GM19397 (cell line): ENCODE measurements around the gene NLN.
"Not testable (repeated sequence)": the region's sequence is repeated elsewhere in the genome, so short reads cannot be mapped to it uniquely, and the experiment has no call there.

Experiments
- ATAC-seq: cut with Tn5 transposase; IDR thresholded peaks from one replicate; pipeline ENCODE4 v1.9.1; 2021; ENCODE audit warnings: mild to moderate bottlenecking, moderate library complexity; ENCODE audit not compliant: unreplicated experiment

NLN gene

DNA sequence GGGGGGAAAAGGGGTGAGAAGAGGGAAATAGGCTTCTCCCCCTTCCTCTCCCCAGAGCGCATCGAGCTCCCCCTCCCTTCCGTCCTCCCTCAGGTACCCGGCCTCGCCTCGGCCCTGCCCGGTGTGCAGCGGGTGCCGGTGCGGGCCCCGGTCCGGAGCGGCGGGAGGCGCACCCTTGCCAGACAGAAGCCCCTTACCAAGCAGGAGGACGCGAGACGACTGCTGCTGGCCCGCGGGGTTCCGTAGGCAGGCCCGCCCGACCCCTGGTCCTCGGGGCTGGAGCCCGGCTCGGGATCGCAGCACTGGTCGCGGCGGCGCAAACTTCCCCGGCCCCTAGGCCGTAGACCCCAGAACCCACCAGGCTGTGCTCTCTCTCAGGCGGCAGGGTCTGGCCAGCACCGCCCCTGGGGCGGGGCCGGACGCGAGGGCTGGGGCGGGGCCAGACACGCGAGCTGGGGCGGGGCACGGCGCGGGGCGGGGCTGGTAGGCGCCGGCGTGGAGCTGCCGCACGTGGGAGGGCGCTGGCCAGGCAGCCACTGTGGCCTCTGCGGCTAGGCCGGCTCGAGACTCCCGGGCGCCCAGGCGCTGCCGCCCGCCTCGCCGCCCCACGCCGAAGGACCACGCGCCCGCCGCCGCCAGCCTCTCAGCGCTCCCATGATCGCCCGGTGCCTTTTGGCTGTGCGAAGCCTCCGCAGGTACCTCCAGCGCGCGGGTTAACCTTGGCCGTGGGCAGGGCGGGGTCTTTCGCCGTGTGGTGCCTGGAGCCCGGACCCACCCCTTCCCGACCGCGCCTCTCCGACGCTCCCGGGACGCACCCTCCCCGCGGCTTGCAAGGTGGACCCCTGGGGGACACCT, at the start of gene NLN, which contains the start of gene SGTB:
Gene NLN (plus strand): TSS at position 486 of the 855 bp plus-strand sequence. CDS start 169 bp downstream, at position 655.
Gene SGTB (minus strand): TSS at position 390 of the 855 bp plus-strand sequence. CDS start 1,302 bp downstream, outside the sequence.
- ATAC-seq, result peak; percentile 96

DNA sequence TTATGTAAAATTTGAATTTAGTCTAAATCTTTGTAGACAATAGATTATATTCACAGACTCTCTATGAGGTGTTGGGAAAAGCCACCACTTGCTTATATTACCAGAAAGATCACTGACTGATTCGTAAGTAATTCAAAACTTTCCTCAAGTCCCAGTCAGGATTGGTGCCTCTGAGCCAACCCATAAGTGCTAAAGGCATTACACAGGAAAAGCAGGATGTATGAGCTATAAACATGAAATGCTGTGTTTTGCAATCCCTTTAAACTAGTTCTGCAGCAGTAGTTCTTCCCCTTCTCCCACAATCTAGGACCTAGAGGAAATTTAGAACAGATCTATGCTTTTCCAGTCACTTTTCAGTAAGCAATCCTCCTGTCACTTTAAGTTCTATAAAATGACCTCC, 49.2 kb upstream of the NLN start:
- no peak for ATAC-seq

GRCh38 chr5:65674749-65675148, 47.3 kb upstream of the NLN start:
- no peak for ATAC-seq

DNA sequence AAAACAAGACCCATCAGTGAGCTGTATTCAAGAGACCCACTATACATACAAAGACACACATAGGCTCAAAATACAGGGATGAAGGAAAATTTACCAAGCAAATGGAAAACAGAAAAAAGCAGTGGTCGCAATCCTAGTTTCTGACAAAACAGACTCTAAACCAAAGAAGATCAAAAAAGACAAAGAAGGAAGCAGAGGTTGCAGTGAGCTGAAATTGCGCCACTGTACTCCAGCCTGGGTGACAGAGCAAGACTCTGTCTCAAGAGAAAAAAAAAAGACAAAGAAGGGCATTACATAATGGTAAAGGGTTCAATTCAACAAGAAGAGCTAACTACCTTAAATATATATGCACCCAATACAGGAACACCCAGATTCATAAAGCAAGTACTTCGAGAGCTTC, 45.9 kb upstream of the NLN start:
- ATAC-seq, result not testable (repeated sequence)

- ATAC-seq, result no peak
Observed at GRCh38 chr5:65682148-65682547, 39.9 kb upstream of the NLN start.

DNA sequence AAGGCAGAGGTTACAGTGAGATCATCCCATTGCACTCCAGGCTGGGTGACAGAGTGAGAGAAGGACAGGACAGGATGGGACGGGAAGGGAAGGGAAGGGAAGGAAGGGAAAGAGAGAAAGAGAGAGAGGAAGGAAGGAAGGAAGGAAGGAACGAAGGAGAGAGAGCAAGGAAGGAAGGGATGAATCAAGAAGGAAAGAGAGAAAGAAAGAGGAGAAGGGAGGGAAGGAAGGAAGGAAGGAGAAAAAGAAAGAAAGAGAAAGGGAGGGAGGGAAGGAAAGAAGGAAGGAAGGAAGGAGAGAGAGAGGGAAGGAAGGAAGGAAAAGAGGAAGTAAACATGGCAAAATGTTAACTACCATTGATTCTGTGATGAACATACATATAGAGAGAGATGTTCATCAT, 28.9 kb upstream of the NLN start:
- no peak for ATAC-seq

DNA sequence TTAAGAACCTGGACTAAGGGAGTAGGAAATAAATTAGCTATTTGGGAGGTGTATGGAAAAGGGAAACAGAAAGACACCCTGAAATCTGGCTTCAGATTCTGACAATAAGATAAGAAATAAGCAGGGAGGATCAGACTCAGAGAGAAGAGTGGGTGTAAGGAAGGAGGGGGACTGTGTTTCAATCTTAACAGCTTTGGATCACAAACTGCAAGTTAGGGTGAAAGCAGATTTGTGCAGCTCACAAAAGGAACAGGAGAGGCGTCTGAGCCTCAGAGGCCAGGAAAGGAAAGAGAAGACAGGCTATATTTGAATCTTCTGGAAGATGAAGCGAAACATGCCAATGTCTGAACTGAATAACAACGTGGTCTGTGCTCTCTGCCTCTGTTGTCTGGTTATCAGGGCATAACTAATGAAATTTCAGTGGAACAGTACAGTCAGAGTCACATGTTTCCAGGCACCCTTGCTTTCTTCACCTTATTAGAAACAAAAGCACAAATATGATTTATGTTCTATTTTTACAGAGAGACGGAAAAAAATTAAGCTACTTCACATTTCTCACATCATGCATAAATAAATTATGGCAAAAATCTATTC, 26.7 kb upstream of the NLN start:
- ATAC-seq, result no peak

GRCh38 chr5:65695896-65696295, 26.1 kb upstream of the NLN start:
- ATAC-seq, result no peak

DNA sequence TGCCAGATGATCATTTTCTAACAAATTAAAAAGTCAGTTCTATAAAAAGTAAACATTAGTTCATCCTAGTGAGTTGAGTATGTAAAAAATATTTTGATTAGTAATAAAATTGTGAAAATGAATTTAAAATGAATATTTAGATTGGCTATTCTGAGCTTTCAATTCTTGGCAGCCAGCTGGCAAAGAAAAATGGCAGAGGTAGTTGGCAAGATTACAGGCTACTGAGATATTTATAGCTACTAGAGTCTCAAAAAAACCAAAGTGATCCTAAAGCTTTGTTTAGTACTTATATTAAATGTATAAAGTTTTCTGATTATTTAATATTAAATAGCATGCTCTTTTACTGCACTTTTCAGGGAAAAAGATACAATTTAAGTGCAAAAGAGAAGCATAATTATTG, 25.1 kb upstream of the NLN start:
- no peak for ATAC-seq

DNA sequence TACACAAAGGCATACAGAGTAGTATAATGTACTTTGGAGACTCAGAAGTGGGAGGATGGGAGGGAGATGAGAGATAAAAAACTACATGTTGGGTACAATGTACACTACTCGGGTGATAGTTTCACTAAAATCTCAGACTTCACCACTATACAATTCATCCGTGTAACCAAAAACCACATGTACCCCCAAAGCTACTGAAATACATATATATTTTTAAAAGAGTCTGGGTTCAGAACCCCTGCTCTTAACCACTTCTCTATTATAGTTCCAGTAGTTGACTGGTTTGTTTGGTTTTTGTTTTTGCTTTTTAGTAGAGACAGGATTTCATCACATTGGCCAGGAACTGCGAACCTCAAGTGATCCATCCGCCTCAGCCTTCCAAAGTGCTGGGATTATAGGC, 22.7 kb upstream of the NLN start:
- ATAC-seq, result no peak

DNA sequence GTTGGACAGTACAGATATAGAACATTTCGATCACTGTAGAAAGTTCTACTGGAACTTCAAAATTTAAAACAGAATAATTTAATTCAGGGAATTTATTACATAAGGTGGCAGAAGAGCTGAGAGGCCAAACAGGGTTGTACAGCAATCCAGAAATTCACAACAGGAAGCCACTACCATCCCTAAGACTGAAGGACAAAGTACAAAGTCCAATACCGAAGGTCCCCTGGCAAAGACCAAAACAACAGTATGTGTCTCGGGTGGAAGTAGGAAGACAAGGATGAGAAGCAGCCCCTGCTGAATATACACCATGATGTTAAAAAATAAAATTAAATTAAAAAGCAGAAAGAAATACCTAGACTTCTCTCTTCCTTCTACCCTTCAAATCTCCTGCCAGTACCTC, 20.0 kb upstream of the NLN start:
- no peak for ATAC-seq

DNA sequence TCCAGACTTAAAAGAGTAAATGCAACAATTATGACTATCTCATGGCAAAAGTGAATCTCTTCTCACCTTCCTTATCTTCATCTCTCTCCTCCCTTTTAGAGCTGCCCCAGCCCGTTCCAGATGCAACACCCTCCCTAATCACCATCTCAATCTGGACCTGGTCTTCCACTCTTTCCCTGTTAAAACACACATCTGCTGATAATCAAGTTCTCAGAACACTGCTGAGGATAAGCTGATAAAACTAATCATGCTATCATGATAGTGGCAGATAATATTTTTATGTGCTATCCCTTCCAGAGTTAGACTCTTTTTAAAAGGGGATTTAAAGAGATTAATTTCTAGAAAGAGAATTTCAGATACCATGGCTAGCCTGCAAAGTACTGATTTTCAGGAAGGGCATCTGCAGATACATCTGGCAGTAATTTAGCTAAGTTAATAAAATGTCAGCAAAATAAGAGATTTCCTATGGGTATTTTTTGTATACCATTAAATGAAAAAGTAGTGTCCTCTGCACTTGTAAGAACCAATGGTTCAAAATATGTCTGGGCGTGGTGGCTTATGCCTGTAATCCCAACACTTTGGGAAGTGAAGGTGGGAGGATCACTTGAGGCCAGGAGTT, 17.3 kb upstream of the NLN start:
- no peak for ATAC-seq

- no peak for ATAC-seq
Observed at GRCh38 chr5:65707663-65708062, 14.3 kb upstream of the NLN start.

- ATAC-seq, result no peak
Observed at GRCh38 chr5:65708145-65708544, 13.9 kb upstream of the NLN start.

GRCh38 chr5:65718576-65719310, 3.3 kb upstream of the NLN start:
- no peak for ATAC-seq

GRCh38 chr5:65721050-65721719, 820 bp upstream of the NLN start:
- no peak for ATAC-seq

- ATAC-seq, result no peak
Observed at GRCh38 chr5:65722575-65723403, 784 bp downstream of the NLN start.

DNA sequence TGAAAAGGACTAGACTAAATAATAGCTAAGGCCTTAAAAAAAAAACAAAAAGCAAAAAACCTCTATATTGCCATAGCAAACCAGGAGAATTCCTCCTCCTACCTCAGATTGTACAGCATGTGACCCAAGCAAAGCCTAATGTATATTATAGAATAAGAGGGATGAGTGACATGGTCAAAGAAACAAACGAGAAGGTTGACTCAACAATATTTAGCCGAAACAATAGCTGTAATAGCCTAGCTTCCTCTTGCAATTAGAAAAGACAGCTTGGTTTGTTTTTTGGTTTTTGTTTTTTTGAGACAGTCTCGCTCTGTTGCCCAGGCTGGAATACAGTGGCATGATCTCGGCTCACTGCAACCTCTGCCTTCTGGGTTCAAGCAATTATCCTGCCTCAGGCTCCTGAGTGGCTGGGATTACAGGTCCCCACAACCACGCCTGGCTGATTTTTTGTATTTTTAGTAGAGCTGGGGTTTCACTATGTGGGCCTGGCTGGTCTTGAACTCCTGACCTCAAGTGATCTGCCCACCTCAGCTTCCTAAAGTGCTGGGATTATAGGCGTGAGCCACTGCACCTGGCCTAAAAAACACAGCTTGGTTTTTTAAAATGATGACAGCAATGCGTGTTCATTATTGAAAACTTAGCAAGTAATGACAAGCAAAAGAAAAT, 5.6 kb downstream of the NLN start:
- ATAC-seq, result no peak

DNA sequence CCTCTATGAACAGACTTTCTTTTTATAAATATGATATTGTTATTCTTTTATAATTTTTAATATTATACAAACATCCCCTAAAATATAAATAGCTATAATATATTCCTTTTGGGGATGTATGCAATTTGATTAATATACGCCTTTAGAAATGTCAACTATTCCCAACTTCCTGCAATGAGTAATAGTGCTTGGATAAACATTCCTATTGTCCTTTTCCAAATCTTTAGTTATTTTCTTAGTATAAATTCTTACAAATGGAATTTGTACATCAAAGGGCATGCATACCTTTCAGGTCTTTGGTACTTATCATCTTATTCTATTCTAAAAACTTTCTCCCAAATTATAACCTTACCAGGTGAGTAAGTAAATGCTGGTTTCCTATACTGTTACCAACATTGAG, 6.2 kb downstream of the NLN start:
- no peak for ATAC-seq
